Neural cell (in vitro differentiated cells): ENCODE data around the gene SNTG2. TPM values are rescaled to one million over a fixed set of nuclear protein-coding genes. Genes with fewer than 3 reads are reported as not detected.

Source experiments
- H2AFZ ChIP-seq: fragments of 200-600, 300-800 bp; sonication (generic), shearing (Covaris generic); 2 replicates; pipeline ENCODE4 v1.6.0; 2014; ENCODE audit warnings: low read depth, mild to moderate bottlenecking, antibody characterized with exemption, low read length, moderate library complexity
- H3F3A ChIP-seq: fragments of 200-600 bp; shearing (Covaris generic); 2 replicates; pipeline ENCODE4 v1.6.1; 2016; ENCODE audit warnings: mild to moderate bottlenecking, moderate library complexity, mixed read lengths, antibody characterized with exemption, low read length; ENCODE audit not compliant: insufficient read depth, poor library complexity, severe bottlenecking
- H3K27ac ChIP-seq: fragments of 200-600, 300-800 bp; sonication (generic), shearing (Covaris generic); 2 replicates; pipeline ENCODE4 v1.5.1; 2014; ENCODE audit warnings: mild to moderate bottlenecking, low read length, moderate library complexity
- H3K27me3 ChIP-seq: fragments of 300-800, 200-600 bp; sonication (generic), shearing (Covaris generic); 2 replicates; pipeline ENCODE4 v1.6.0; 2014; ENCODE audit warnings: mild to moderate bottlenecking, low read depth, low read length, moderate library complexity; ENCODE audit not compliant: insufficient read depth
- H3K36me3 ChIP-seq: fragments of 300-800, 200-600 bp; sonication (generic), shearing (Covaris generic); 2 replicates; pipeline ENCODE4 v1.5.1; 2014; ENCODE audit warnings: mild to moderate bottlenecking, antibody characterized with exemption, low read length, moderate library complexity; ENCODE audit not compliant: insufficient read depth
- H3K4me2 ChIP-seq: fragments of 300-800, 200-600 bp; sonication (generic), shearing (Covaris generic); 2 replicates; pipeline ENCODE4 v1.6.0; 2014; ENCODE audit warnings: mild to moderate bottlenecking, low read length
- H3K4me3 ChIP-seq: fragments of 300-800, 200-600 bp; sonication (generic), shearing (Covaris generic); 2 replicates; pipeline ENCODE4 v1.5.1; 2014; ENCODE audit warnings: mild to moderate bottlenecking, low read length, moderate library complexity
- H3K79me2 ChIP-seq: fragments of 200-600 bp; shearing (Covaris generic); replicated peaks from 2 replicates; pipeline ENCODE4 v1.6.0; 2014; ENCODE audit warnings: mild to moderate bottlenecking, low read length, moderate library complexity; ENCODE audit not compliant: insufficient read depth
- H3K9ac ChIP-seq: fragments of 300-800, 200-600 bp; sonication (generic), shearing (Covaris generic); 2 replicates; pipeline ENCODE4 v1.6.1; 2016; ENCODE audit warnings: mild to moderate bottlenecking, low read length, mixed read lengths
- H3K9me2 ChIP-seq: fragments of 200-600 bp; shearing (Covaris generic); 2 replicates; pipeline ENCODE4 v1.6.1; 2016; ENCODE audit warnings: mild to moderate bottlenecking, low read length, mixed read lengths; ENCODE audit not compliant: insufficient read depth
- H3K9me3 ChIP-seq: fragments of 200-600, 300-800 bp; sonication (generic), shearing (Covaris generic); 2 replicates; pipeline ENCODE4 v1.6.1; 2016; ENCODE audit warnings: mild to moderate bottlenecking, mixed run types, low read length, moderate library complexity, mixed read lengths
- H4K20me1 ChIP-seq: fragments of 200-600 bp; shearing (Covaris generic); 2 replicates; pipeline ENCODE4 v1.6.1; 2016; ENCODE audit warnings: mild to moderate bottlenecking, mixed run types; ENCODE audit not compliant: insufficient read depth
- EP300 ChIP-seq: fragments of 450-650 bp; conservative IDR thresholded peaks from 2 replicates; pipeline ENCODE4 v1.6.1; 2014; ENCODE audit warnings: antibody characterized with exemption, mild to moderate bottlenecking, moderate library complexity; ENCODE audit not compliant: poor library complexity, severe bottlenecking
- EZH2 ChIP-seq: fragments of 200-600, 300-800 bp; shearing (Covaris generic), sonication (generic); IDR thresholded peaks from 2 replicates; pipeline ENCODE4 v1.6.1; 2014; ENCODE audit warnings: antibody characterized with exemption, low read length, borderline replicate concordance, mild to moderate bottlenecking; ENCODE audit not compliant: insufficient read depth, poor library complexity, severe bottlenecking
- MXI1 ChIP-seq: fragments of 450-650 bp; conservative IDR thresholded peaks from 2 replicates; pipeline ENCODE4 v1.6.1; 2014; ENCODE audit warnings: antibody characterized with exemption, mild to moderate bottlenecking; ENCODE audit not compliant: poor library complexity, severe bottlenecking
- POLR2AphosphoS5 ChIP-seq: IDR thresholded peaks from 2 replicates; pipeline ENCODE4 v1.6.1; 2012
- RAD21 ChIP-seq: fragments of 450-650 bp; conservative IDR thresholded peaks from 2 replicates; pipeline ENCODE4 v1.6.1; 2014; ENCODE audit warnings: antibody characterized with exemption, mild to moderate bottlenecking, moderate library complexity
- SMC3 ChIP-seq: fragments of 450-650 bp; conservative IDR thresholded peaks from 2 replicates; pipeline ENCODE4 v1.6.1; 2014; ENCODE audit warnings: antibody characterized with exemption, mild to moderate bottlenecking, moderate library complexity; ENCODE audit not compliant: poor library complexity
- TAF1 ChIP-seq: IDR thresholded peaks from 2 replicates; pipeline ENCODE4 v1.6.1; 2012; ENCODE audit warnings: low read depth
- polyA plus RNA-seq: library from polyadenylated mRNA; depleted of rRNA; stranded (reverse); fragments of >200 nt; gene quantifications from 2 replicates; pipeline ENCODE4 v1.2.3, GENCODE V29; 2014
- TF ChIP-seq, protein P1 (sequence below): IDR thresholded peaks from 2 replicates; pipeline ENCODE4 v1.6.1; 2012; ENCODE audit warnings: borderline replicate concordance
- TF ChIP-seq, protein P2 (sequence below): fragments of 450-650 bp; IDR thresholded peaks from 2 replicates; pipeline ENCODE4 v1.5.1; 2014; ENCODE audit warnings: antibody characterized with exemption, mild to moderate bottlenecking, moderate library complexity; ENCODE audit not compliant: poor library complexity, severe bottlenecking

The SNTG2 gene
- polyA plus RNA-seq, 1 donor from 2014 or later = not detected

DNA sequence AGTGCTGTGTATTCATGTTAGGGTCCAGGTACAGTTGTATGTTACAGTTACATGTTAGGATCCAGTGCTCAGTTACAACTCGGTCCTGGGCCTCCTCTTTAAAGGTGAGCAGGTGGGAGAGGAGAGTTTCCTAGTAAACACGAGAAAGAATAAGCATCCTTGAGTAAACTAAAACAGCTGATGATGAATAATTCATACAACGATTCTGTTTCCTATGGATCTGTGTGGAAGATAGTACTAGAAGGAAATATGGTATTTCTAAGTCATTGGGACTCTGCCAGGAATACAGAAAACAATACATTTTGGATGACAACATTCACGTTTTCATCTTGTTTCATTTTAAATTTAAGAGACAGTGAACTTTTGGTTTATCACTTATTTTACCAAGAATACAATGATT, 29.5 kb downstream of the SNTG2 start:
- H3K9ac ChIP-seq = no peak overlapping the region
- H3K4me2 ChIP-seq = no peak overlapping the region
- H3K27ac ChIP-seq = no peak overlapping the region
- H3K9me2 ChIP-seq = no peaks in the 10 kb centered on the region
- TF ChIP-seq EP300 = no peak
- no peak for TF ChIP-seq EZH2
- no peak for TF ChIP-seq POLR2AphosphoS5
- no peak for TF ChIP-seq RAD21
- no peak for TF ChIP-seq TAF1
- TF ChIP-seq, protein P1, sequence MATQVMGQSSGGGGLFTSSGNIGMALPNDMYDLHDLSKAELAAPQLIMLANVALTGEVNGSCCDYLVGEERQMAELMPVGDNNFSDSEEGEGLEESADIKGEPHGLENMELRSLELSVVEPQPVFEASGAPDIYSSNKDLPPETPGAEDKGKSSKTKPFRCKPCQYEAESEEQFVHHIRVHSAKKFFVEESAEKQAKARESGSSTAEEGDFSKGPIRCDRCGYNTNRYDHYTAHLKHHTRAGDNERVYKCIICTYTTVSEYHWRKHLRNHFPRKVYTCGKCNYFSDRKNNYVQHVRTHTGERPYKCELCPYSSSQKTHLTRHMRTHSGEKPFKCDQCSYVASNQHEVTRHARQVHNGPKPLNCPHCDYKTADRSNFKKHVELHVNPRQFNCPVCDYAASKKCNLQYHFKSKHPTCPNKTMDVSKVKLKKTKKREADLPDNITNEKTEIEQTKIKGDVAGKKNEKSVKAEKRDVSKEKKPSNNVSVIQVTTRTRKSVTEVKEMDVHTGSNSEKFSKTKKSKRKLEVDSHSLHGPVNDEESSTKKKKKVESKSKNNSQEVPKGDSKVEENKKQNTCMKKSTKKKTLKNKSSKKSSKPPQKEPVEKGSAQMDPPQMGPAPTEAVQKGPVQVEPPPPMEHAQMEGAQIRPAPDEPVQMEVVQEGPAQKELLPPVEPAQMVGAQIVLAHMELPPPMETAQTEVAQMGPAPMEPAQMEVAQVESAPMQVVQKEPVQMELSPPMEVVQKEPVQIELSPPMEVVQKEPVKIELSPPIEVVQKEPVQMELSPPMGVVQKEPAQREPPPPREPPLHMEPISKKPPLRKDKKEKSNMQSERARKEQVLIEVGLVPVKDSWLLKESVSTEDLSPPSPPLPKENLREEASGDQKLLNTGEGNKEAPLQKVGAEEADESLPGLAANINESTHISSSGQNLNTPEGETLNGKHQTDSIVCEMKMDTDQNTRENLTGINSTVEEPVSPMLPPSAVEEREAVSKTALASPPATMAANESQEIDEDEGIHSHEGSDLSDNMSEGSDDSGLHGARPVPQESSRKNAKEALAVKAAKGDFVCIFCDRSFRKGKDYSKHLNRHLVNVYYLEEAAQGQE = no peak
- no peak for TF ChIP-seq SMC3
- TF ChIP-seq, protein P2, sequence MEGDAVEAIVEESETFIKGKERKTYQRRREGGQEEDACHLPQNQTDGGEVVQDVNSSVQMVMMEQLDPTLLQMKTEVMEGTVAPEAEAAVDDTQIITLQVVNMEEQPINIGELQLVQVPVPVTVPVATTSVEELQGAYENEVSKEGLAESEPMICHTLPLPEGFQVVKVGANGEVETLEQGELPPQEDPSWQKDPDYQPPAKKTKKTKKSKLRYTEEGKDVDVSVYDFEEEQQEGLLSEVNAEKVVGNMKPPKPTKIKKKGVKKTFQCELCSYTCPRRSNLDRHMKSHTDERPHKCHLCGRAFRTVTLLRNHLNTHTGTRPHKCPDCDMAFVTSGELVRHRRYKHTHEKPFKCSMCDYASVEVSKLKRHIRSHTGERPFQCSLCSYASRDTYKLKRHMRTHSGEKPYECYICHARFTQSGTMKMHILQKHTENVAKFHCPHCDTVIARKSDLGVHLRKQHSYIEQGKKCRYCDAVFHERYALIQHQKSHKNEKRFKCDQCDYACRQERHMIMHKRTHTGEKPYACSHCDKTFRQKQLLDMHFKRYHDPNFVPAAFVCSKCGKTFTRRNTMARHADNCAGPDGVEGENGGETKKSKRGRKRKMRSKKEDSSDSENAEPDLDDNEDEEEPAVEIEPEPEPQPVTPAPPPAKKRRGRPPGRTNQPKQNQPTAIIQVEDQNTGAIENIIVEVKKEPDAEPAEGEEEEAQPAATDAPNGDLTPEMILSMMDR = no peak
- no peak for TF ChIP-seq MXI1
- no peaks in the 10 kb centered on the region for H3F3A ChIP-seq
- H3K9me3 ChIP-seq = no peaks in the 10 kb centered on the region
- H4K20me1 ChIP-seq = no peaks in the 10 kb centered on the region
- no peak overlapping the region for H2AFZ ChIP-seq
- no peaks in the 10 kb centered on the region for H3K36me3 ChIP-seq
- H3K4me3 ChIP-seq = no peak overlapping the region
- no peaks in the 10 kb centered on the region for H3K27me3 ChIP-seq
- no peaks in the 10 kb centered on the region for H3K79me2 ChIP-seq

DNA sequence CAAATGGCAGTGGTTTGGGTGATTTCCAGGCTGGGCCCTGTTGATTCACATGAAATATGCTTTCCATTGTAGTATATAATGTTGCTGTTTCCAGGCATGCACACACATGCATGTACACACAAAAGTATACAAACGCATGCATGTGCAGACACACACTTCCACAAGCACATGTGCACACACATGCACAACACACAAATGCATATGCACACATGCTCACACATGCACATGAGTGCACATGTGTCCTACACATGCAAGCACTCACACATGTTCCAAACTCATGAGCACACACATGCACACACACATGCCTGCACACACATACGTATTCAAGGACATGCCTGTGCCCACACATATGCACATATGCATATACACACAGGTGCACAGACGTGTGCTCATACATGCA, 30.6 kb downstream of the SNTG2 start:
- no peaks in the 10 kb centered on the region for H3K79me2 ChIP-seq

More for the DNA sequence above, 30.6 kb downstream of the SNTG2 start:
- no peak overlapping the region for H3K9ac ChIP-seq
- H4K20me1 ChIP-seq = no peaks in the 10 kb centered on the region
- no peak overlapping the region for H3K4me2 ChIP-seq
- H3K27me3 ChIP-seq = no peaks in the 10 kb centered on the region
- no peak for TF ChIP-seq EZH2
- no peak for TF ChIP-seq TAF1
- no peak for TF ChIP-seq MXI1
- TF ChIP-seq, protein P2 = no peak
- no peak for TF ChIP-seq EP300
- no peak for TF ChIP-seq RAD21
- no peaks in the 10 kb centered on the region for H3K9me3 ChIP-seq
- no peaks in the 10 kb centered on the region for H3K9me2 ChIP-seq
- H3K4me3 ChIP-seq = no peak overlapping the region
- H2AFZ ChIP-seq = no peak overlapping the region
- no peaks in the 10 kb centered on the region for H3K36me3 ChIP-seq
- H3K27ac ChIP-seq = no peak overlapping the region
- H3F3A ChIP-seq = no peaks in the 10 kb centered on the region
